PC-9 (cell line): Measurements from ENCODE around the gene CARMIL1.

Experiments
- EZH2 ChIP-seq: fragments of 200-600 bp; sonication (generic); IDR thresholded peaks from 2 replicates; pipeline ENCODE4 v1.8.0; 2017; ENCODE audit warnings: antibody characterized with exemption, low read depth
- TF ChIP-seq, protein P1 (sequence below): fragments of 200-600 bp; sonication (generic); conservative IDR thresholded peaks from 2 replicates; pipeline ENCODE4 v1.6.1; 2017; ENCODE audit warnings: mixed run types, antibody characterized with exemption, mild to moderate bottlenecking, moderate library complexity

GRCh38 chr6:25442898-25443297, 163.7 kb downstream of the CARMIL1 start:
- TF ChIP-seq, protein P1, sequence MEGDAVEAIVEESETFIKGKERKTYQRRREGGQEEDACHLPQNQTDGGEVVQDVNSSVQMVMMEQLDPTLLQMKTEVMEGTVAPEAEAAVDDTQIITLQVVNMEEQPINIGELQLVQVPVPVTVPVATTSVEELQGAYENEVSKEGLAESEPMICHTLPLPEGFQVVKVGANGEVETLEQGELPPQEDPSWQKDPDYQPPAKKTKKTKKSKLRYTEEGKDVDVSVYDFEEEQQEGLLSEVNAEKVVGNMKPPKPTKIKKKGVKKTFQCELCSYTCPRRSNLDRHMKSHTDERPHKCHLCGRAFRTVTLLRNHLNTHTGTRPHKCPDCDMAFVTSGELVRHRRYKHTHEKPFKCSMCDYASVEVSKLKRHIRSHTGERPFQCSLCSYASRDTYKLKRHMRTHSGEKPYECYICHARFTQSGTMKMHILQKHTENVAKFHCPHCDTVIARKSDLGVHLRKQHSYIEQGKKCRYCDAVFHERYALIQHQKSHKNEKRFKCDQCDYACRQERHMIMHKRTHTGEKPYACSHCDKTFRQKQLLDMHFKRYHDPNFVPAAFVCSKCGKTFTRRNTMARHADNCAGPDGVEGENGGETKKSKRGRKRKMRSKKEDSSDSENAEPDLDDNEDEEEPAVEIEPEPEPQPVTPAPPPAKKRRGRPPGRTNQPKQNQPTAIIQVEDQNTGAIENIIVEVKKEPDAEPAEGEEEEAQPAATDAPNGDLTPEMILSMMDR: no peak
- TF ChIP-seq EZH2: no peak
